Vagina (tissue), 2 donors: ENCODE measurements around the gene DNER. TPM values are rescaled to one million over a fixed set of nuclear protein-coding genes. Genes with fewer than 3 reads are reported as not detected.

Experiments
- DNase-seq, 2 donors: peaks; one replicate each; pipeline ENCODE4 v3.0.0-alpha.2; 2017; ENCODE audit errors: extremely low spot score in 2 of 2
- H3K27ac ChIP-seq: fragments of 200-600 bp; sonication (generic); one replicate; pipeline ENCODE4 v1.5.1; 2019
- H3K27me3 ChIP-seq: fragments of 200-600 bp; sonication (generic); one replicate; pipeline ENCODE4 v1.5.1; 2019
- H3K36me3 ChIP-seq, 2 donors: fragments of 200-600 bp; sonication (generic); one replicate each; pipeline ENCODE4 v1.5.1; 2017 to 2019
- H3K4me1 ChIP-seq: fragments of 200-600 bp; sonication (generic); one replicate; pipeline ENCODE4 v1.5.1; 2019
- H3K4me3 ChIP-seq, 2 donors: fragments of 200-600 bp; sonication (generic); 1 replicate in 1 of 2; 2 replicates in 1 of 2; pipeline ENCODE4 v1.5.1; 2016 to 2019
- H3K9me3 ChIP-seq: fragments of 200-600 bp; sonication (generic); one replicate; pipeline ENCODE4 v1.5.1; 2019
- CTCF ChIP-seq, 3 experiments: fragments of 450-650 bp in 2 of 3; fragments of 200-600 bp in 1 of 3; sonication (generic) in 1 of 3; IDR thresholded peaks; one replicate each; pipeline ENCODE4 v1.5.1; 2017 to 2019; ENCODE audit warnings: antibody characterized with exemption in 3 of 3, mild to moderate bottlenecking in 2 of 3, moderate library complexity in 2 of 3
- POLR2A ChIP-seq, 2 donors: fragments of 450-650 bp; IDR thresholded peaks; one replicate each; pipeline ENCODE4 v1.6.1; 2017; ENCODE audit warnings: antibody characterized with exemption in 2 of 2, mild to moderate bottlenecking in 2 of 2, moderate library complexity in 2 of 2
- POLR2AphosphoS5 ChIP-seq, 2 donors: sonication (generic); formaldehyde crosslinking; IDR thresholded peaks; one replicate each; pipeline ENCODE4 v1.9.0; 2017; ENCODE audit warnings: antibody characterized with exemption in 2 of 2, mild to moderate bottlenecking in 2 of 2, low read depth in 1 of 2; ENCODE audit not compliant: insufficient read depth in 1 of 2
- intact Hi-C: fragments of 100-400 bp; cut with DNase I; formaldehyde crosslinking; loops from one replicate; pipeline ENCODE4 v1.15.1; 2023
- total RNA-seq: library from RNA; depleted of rRNA; stranded (reverse); fragments of >200 nt; gene quantifications from one replicate; pipeline ENCODE4 v1.2.3, GENCODE V29; 2016

DNER gene
- total RNA-seq, 1 donor from 2014 or later, result 11.3 TPM

- intact Hi-C loops, result no loop called here
- H3K4me3 ChIP-seq, result no peak overlapping the region
- no peaks in the 10 kb centered on the region for H3K4me1 ChIP-seq
- DNase-seq, result no peak
- no peaks in the 10 kb centered on the region for H3K27me3 ChIP-seq
- no peak for TF ChIP-seq POLR2AphosphoS5 (IDR thresholded peaks at IDR 0.05; ENCODE audit: insufficient read depth in 1 of 2, low read depth in 1 of 2)
- TF ChIP-seq POLR2A (IDR thresholded peaks at IDR 0.05), result no peak
- H3K9me3 ChIP-seq, result no peaks in the 10 kb centered on the region
- H3K27ac ChIP-seq, result no peak overlapping the region
- H3K36me3 ChIP-seq, result no peaks in the 10 kb centered on the region
Measured at GRCh38 chr2:229629039-229629438, 85.3 kb downstream of the DNER start.

DNA sequence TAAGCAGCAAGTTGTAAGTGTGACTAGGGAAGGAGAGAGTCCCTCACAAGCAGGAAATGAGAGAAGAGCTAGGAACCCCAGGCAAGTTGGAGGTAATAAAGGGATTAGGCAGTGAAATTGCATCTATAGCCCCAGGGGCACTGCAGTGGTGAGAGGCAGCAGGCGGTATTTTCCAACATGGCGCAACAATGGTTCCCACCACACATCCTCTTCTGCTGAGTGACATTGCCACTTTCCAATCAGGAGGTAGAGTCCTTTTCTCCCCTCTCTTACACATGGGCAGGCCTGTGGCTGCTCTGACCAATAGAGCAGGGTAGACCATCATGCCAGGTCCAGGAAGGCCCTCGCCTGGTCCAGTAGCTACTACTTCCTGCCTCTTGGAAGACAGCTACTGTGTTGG, 86.6 kb downstream of the DNER start:
- H3K27me3 ChIP-seq, result no peaks in the 10 kb centered on the region
- H3K27ac ChIP-seq, result no peak overlapping the region
- no peak for DNase-seq
- TF ChIP-seq POLR2AphosphoS5 (IDR thresholded peaks at IDR 0.05; ENCODE audit: insufficient read depth in 1 of 2, low read depth in 1 of 2) (no peak), CTCF (IDR thresholded peaks at IDR 0.05) (no peak), POLR2A (IDR thresholded peaks at IDR 0.05) (no peak)
- no peak overlapping the region for H3K4me3 ChIP-seq
- no peaks in the 10 kb centered on the region for H3K36me3 ChIP-seq
- intact Hi-C loops, result no loop called here
- H3K4me1 ChIP-seq, result no peaks in the 10 kb centered on the region
- no peaks in the 10 kb centered on the region for H3K9me3 ChIP-seq

GRCh38 chr2:229622495-229623355, 91.6 kb downstream of the DNER start:
- H3K27me3 ChIP-seq, result no peaks in the 10 kb centered on the region
- no peaks in the 10 kb centered on the region for H3K4me1 ChIP-seq
- TF ChIP-seq CTCF (IDR thresholded peaks at IDR 0.05) (no peak), POLR2AphosphoS5 (IDR thresholded peaks at IDR 0.05; ENCODE audit: insufficient read depth in 1 of 2, low read depth in 1 of 2) (no peak), POLR2A (IDR thresholded peaks at IDR 0.05) (no peak)
- H3K9me3 ChIP-seq, result no peaks in the 10 kb centered on the region
- intact Hi-C loops, result no loop called here
- no peaks in the 10 kb centered on the region for H3K36me3 ChIP-seq
- no peak for DNase-seq
- H3K27ac ChIP-seq, result no peak overlapping the region
- no peak overlapping the region for H3K4me3 ChIP-seq

GRCh38 chr2:229620759-229621158, 93.6 kb downstream of the DNER start:
- no peak overlapping the region for H3K27ac ChIP-seq
- DNase-seq, result no peak
- intact Hi-C loops, result no loop called here
- no peaks in the 10 kb centered on the region for H3K4me1 ChIP-seq
- H3K36me3 ChIP-seq, result no peaks in the 10 kb centered on the region
- no peaks in the 10 kb centered on the region for H3K27me3 ChIP-seq
- no peaks in the 10 kb centered on the region for H3K9me3 ChIP-seq
- H3K4me3 ChIP-seq, result no peak overlapping the region
- TF ChIP-seq POLR2A (IDR thresholded peaks at IDR 0.05) (no peak), CTCF (IDR thresholded peaks at IDR 0.05) (no peak), POLR2AphosphoS5 (IDR thresholded peaks at IDR 0.05; ENCODE audit: insufficient read depth in 1 of 2, low read depth in 1 of 2) (no peak)

DNA sequence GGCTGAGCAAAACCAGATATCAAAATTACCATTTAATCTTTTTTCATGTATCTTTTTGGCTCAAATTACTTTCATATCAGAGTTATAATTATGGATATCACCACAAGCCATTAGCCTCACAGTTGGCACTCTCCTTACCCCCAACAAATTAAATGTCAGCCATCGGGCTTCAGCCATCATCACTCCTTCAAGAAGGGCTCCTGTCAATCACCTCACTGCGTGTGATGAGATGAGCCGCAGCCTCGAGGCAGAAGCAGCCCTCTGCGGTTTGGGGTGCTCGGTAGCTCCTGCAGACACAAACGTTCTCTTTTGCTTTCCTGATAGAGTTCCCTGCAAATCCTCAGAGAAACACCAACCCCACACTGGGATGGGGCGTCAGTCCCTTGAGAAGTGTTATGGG, 94.1 kb downstream of the DNER start:
- Histone ChIP-seq H3K27ac (no peak overlapping the region), H3K4me1 (no peaks in the 10 kb centered on the region), H3K27me3 (no peaks in the 10 kb centered on the region), H3K36me3 (no peaks in the 10 kb centered on the region), H3K4me3 (no peak overlapping the region), H3K9me3 (no peaks in the 10 kb centered on the region)
- no peak for DNase-seq
- intact Hi-C loops, result no loop called here
- TF ChIP-seq CTCF (IDR thresholded peaks at IDR 0.05) (no peak), POLR2AphosphoS5 (IDR thresholded peaks at IDR 0.05; ENCODE audit: insufficient read depth in 1 of 2, low read depth in 1 of 2) (no peak), POLR2A (IDR thresholded peaks at IDR 0.05) (no peak)
